HepG2 (cell line): ENCODE measurements around the gene PLK3. TPM values are rescaled to one million over a fixed set of nuclear protein-coding genes. Genes with fewer than 3 reads are reported as not detected.

Experiments
- CAMTA2 ChIP-seq: sonication (generic); formaldehyde crosslinking; IDR thresholded peaks from 2 replicates; pipeline ENCODE4 v1.4.0; 2020; ENCODE audit warnings: mild to moderate bottlenecking, missing genetic modification reagents, borderline replicate concordance
- CBFB ChIP-seq: sonication (generic); formaldehyde crosslinking; IDR thresholded peaks from 2 replicates; pipeline ENCODE4 v1.4.0; 2020; ENCODE audit warnings: missing genetic modification reagents
- ERF ChIP-seq: IDR thresholded peaks from 2 replicates; pipeline ENCODE4 v1.6.1; 2018; ENCODE audit warnings: missing biosample characterization, missing genetic modification reagents
- GLI4 ChIP-seq: sonication (generic); formaldehyde crosslinking; IDR thresholded peaks from 2 replicates; pipeline ENCODE4 v1.5.1; 2020; ENCODE audit warnings: missing genetic modification reagents, mild to moderate bottlenecking, moderate library complexity, borderline replicate concordance
- IRX3 ChIP-seq: sonication (generic); formaldehyde crosslinking; IDR thresholded peaks from 2 replicates; pipeline ENCODE4 v1.8.1; 2023; ENCODE audit warnings: mild to moderate bottlenecking, low read depth, missing genetic modification reagents, borderline replicate concordance
- MBD4 ChIP-seq: IDR thresholded peaks from 2 replicates; pipeline ENCODE4 v1.6.1; 2012; ENCODE audit warnings: low read length, inconsistent platforms, borderline replicate concordance
- MXD4 ChIP-seq: IDR thresholded peaks from 2 replicates; pipeline ENCODE4 v1.6.1; 2016; ENCODE audit warnings: mild to moderate bottlenecking, missing biosample characterization, missing genetic modification reagents
- NFIC ChIP-seq: IDR thresholded peaks from 2 replicates; pipeline ENCODE4 v1.6.1; 2012; ENCODE audit warnings: mild to moderate bottlenecking, low read length, inconsistent platforms
- SAP130 ChIP-seq: IDR thresholded peaks from 2 replicates; pipeline ENCODE4 v1.6.1; 2016; ENCODE audit warnings: low read depth
- SIX4 ChIP-seq: sonication (generic); formaldehyde crosslinking; IDR thresholded peaks from 2 replicates; pipeline ENCODE4 v1.4.0; 2020; ENCODE audit warnings: missing genetic modification reagents
- YY1 ChIP-seq: IDR thresholded peaks from 2 replicates; pipeline ENCODE4 v1.6.1; 2011; ENCODE audit warnings: low read length, low read depth, moderate library complexity, mild to moderate bottlenecking; ENCODE audit not compliant: insufficient read depth, insufficient replicate concordance
- ZNF232 ChIP-seq: sonication (generic); formaldehyde crosslinking; IDR thresholded peaks from 2 replicates; pipeline ENCODE4 v1.4.0; 2020; ENCODE audit warnings: missing genetic modification reagents, borderline replicate concordance
- ZNF33B ChIP-seq: sonication (generic); formaldehyde crosslinking; IDR thresholded peaks from 2 replicates; pipeline ENCODE4 v1.5.1; 2020; ENCODE audit warnings: mild to moderate bottlenecking, missing genetic modification reagents
- ZNF501 ChIP-seq: sonication (generic); formaldehyde crosslinking; IDR thresholded peaks from 2 replicates; pipeline ENCODE4 v1.5.1; 2020; ENCODE audit warnings: mild to moderate bottlenecking, moderate library complexity, missing genetic modification reagents
- ZNF615 ChIP-seq: sonication (generic); formaldehyde crosslinking; IDR thresholded peaks from 2 replicates; pipeline ENCODE4 v1.5.0; 2020; ENCODE audit warnings: mild to moderate bottlenecking, missing genetic modification reagents, borderline replicate concordance
- ZNF790 ChIP-seq: sonication (generic); formaldehyde crosslinking; IDR thresholded peaks from 2 replicates; pipeline ENCODE4 v1.8.0; 2022; ENCODE audit warnings: missing genetic modification reagents, mild to moderate bottlenecking, borderline replicate concordance
- polyA plus RNA-seq, 8 experiments: library from polyadenylated mRNA; depleted of rRNA in 3 of 8; stranded (reverse) in 7 of 8; unstranded in 1 of 8; fragments of >200 nt; fragmentation: Illumina TruSeq in 4 of 8; extraction: Trizol in 4 of 8; gene quantifications; 2 replicates each; pipeline versions ENCODE4 v1.2.1 to v1.2.3, GENCODE V29; 2011 to 2016; ENCODE audit warnings: low read depth in 4 of 8, missing spikeins in 1 of 8, mixed read lengths in 1 of 8; ENCODE audit not compliant: insufficient read depth in 1 of 8
- total RNA-seq, 5 experiments: library from RNA; depleted of rRNA; stranded (reverse); fragments of >200 nt; fragmentation: Illumina TruSeq; extraction: Trizol; gene quantifications; 2 replicates each; pipeline ENCODE4 v1.2.3, GENCODE V29; 2016; ENCODE audit warnings: low read depth in 1 of 5
- TF ChIP-seq, protein P1 (sequence below): sonication (generic); formaldehyde crosslinking; IDR thresholded peaks from 2 replicates; pipeline ENCODE4 v1.4.0; 2020; ENCODE audit warnings: missing genetic modification reagents
- TF ChIP-seq, protein P2 (sequence below): sonication (generic); formaldehyde crosslinking; IDR thresholded peaks from 2 replicates; pipeline ENCODE4 v1.4.0; 2020; ENCODE audit warnings: missing genetic modification reagents
- TF ChIP-seq, protein P3 (sequence below): IDR thresholded peaks from 2 replicates; pipeline ENCODE4 v1.6.1; 2016; ENCODE audit warnings: low read depth
- TF ChIP-seq, protein P4 (sequence below): sonication (generic); formaldehyde crosslinking; IDR thresholded peaks from 2 replicates; pipeline ENCODE4 v1.8.0; 2022; ENCODE audit warnings: missing genetic modification reagents, mild to moderate bottlenecking, borderline replicate concordance

Gene PLK3
- total and polyA plus RNA-seq, 2 of the 13 experiments (the other 11 are each of a cell fraction or from before 2014, with no cell fraction given): 9.8 to 16.9 TPM

DNA sequence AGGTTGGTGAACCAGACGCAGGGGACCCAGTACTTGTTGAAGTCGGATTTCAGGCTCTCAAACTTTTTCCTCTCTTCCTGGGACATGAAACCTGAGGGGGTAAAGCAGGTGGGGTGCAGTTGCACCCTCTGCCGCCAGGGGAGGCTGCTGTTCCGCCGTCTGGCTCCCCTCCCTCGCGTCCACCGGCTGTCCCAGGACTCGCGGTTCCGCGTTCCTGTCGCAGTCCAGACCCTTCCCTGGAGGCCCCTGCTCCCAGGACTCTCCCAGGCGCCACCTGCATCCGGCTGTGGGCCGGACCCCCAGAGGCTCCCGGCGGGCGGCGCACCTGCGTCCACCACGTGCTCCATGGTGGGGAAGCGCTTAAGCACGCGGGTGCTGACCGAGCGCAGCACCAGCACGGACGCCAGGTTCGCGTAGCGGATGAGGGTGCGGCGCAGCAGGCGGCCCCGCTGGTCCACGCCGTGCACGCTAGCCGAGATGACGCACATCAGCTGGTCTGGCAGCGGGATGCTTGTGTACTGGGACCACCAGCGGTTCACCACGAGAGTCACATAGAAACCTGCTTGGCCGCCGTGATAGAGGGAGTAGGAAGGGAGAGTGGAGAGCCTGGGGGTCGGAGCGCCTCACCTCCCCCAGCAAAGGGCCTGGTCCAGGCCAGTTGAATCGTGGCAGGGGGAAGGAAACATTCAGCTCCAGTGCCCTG, 13.9 kb upstream of the PLK3 start (continued):
- TF ChIP-seq, protein P1, sequence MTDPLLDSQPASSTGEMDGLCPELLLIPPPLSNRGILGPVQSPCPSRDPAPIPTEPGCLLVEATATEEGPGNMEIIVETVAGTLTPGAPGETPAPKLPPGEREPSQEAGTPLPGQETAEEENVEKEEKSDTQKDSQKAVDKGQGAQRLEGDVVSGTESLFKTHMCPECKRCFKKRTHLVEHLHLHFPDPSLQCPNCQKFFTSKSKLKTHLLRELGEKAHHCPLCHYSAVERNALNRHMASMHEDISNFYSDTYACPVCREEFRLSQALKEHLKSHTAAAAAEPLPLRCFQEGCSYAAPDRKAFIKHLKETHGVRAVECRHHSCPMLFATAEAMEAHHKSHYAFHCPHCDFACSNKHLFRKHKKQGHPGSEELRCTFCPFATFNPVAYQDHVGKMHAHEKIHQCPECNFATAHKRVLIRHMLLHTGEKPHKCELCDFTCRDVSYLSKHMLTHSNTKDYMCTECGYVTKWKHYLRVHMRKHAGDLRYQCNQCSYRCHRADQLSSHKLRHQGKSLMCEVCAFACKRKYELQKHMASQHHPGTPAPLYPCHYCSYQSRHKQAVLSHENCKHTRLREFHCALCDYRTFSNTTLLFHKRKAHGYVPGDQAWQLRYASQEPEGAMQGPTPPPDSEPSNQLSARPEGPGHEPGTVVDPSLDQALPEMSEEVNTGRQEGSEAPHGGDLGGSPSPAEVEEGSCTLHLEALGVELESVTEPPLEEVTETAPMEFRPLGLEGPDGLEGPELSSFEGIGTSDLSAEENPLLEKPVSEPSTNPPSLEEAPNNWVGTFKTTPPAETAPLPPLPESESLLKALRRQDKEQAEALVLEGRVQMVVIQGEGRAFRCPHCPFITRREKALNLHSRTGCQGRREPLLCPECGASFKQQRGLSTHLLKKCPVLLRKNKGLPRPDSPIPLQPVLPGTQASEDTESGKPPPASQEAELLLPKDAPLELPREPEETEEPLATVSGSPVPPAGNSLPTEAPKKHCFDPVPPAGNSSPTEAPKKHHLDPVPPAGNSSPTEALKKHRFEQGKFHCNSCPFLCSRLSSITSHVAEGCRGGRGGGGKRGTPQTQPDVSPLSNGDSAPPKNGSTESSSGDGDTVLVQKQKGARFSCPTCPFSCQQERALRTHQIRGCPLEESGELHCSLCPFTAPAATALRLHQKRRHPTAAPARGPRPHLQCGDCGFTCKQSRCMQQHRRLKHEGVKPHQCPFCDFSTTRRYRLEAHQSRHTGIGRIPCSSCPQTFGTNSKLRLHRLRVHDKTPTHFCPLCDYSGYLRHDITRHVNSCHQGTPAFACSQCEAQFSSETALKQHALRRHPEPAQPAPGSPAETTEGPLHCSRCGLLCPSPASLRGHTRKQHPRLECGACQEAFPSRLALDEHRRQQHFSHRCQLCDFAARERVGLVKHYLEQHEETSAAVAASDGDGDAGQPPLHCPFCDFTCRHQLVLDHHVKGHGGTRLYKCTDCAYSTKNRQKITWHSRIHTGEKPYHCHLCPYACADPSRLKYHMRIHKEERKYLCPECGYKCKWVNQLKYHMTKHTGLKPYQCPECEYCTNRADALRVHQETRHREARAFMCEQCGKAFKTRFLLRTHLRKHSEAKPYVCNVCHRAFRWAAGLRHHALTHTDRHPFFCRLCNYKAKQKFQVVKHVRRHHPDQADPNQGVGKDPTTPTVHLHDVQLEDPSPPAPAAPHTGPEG (CRISPR knock-in tag): no peak
- TF ChIP-seq, protein P2, sequence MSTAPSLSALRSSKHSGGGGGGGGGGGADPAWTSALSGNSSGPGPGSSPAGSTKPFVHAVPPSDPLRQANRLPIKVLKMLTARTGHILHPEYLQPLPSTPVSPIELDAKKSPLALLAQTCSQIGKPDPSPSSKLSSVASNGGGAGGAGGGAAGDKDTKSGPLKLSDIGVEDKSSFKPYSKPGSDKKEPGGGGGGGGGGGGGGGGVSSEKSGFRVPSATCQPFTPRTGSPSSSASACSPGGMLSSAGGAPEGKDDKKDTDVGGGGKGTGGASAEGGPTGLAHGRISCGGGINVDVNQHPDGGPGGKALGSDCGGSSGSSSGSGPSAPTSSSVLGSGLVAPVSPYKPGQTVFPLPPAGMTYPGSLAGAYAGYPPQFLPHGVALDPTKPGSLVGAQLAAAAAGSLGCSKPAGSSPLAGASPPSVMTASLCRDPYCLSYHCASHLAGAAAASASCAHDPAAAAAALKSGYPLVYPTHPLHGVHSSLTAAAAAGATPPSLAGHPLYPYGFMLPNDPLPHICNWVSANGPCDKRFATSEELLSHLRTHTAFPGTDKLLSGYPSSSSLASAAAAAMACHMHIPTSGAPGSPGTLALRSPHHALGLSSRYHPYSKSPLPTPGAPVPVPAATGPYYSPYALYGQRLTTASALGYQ (CRISPR knock-in tag): no peak
- TF ChIP-seq ZNF33B (CRISPR knock-in tag) (0 out of 2 replicates have a peak, but pooled peaks have one; percentile 48), NFIC (no peak), GLI4 (CRISPR knock-in tag) (no peak), SAP130 (CRISPR knock-in tag) (peak; percentile 70; the same call in 1 of the 2 replicates), CBFB (CRISPR knock-in tag) (peak; percentile 75), ERF (CRISPR knock-in tag) (peak; percentile 51; the same call in 1 of the 2 replicates), ZNF232 (CRISPR knock-in tag) (no peak), CAMTA2 (no peak), YY1 (peak; percentile 52), ZNF790 (CRISPR knock-in tag) (no peak), MXD4 (CRISPR knock-in tag) (peak; percentile 87; the same call in 1 of the 2 replicates), MBD4 (no peak), ZNF615 (no peak), ZNF501 (CRISPR knock-in tag) (peak; percentile 78; the same call in 1 of the 2 replicates), SIX4 (CRISPR knock-in tag) (no peak), IRX3 (CRISPR knock-in tag) (no peak)
- TF ChIP-seq, protein P3, sequence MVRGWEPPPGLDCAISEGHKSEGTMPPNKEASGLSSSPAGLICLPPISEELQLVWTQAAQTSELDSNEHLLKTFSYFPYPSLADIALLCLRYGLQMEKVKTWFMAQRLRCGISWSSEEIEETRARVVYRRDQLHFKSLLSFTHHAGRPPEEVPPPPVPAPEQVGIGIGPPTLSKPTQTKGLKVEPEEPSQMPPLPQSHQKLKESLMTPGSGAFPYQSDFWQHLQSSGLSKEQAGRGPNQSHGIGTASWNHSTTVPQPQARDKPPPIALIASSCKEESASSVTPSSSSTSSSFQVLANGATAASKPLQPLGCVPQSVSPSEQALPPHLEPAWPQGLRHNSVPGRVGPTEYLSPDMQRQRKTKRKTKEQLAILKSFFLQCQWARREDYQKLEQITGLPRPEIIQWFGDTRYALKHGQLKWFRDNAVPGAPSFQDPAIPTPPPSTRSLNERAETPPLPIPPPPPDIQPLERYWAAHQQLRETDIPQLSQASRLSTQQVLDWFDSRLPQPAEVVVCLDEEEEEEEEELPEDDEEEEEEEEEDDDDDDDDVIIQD (CRISPR knock-in tag): no peak
- TF ChIP-seq, protein P4, sequence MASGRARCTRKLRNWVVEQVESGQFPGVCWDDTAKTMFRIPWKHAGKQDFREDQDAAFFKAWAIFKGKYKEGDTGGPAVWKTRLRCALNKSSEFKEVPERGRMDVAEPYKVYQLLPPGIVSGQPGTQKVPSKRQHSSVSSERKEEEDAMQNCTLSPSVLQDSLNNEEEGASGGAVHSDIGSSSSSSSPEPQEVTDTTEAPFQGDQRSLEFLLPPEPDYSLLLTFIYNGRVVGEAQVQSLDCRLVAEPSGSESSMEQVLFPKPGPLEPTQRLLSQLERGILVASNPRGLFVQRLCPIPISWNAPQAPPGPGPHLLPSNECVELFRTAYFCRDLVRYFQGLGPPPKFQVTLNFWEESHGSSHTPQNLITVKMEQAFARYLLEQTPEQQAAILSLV (CRISPR knock-in tag): 0 out of 2 replicates have a peak, but pooled peaks have one; percentile 60
